PC-3 (cell line): ENCODE measurements around the gene OSBPL8. TPM values are rescaled to one million over a fixed set of nuclear protein-coding genes. Genes with fewer than 3 reads are reported as not detected.
"Not testable (repeated sequence)": the region's sequence is repeated elsewhere in the genome, so short reads cannot be mapped to it uniquely, and the experiment has no call there.

Experiments
- ATAC-seq: fragments of 200-7000 bp; cut with Tn5 transposase; 2 replicates; pipeline ENCODE4 v1.9.1; 2020; ENCODE audit warnings: mild to moderate bottlenecking, moderate library complexity
- BruUV-seq: library from RNA; stranded (reverse); fragments of 400-500 nt; replicated peaks from 2 replicates; lab custom pipeline; 2021; lab: Mats Ljungman, UMichigan
- CTCF ChIA-PET: fragments of 300-600 bp; sonication (Branson Sonifier 250); formaldehyde crosslinking; loops from one replicate; lab custom pipeline; 2022; ENCODE audit warnings: antibody characterized with exemption; lab: Charles Lee
- POLR2A ChIA-PET: fragments of 300-600 bp; sonication (Branson Sonifier 250); formaldehyde crosslinking; loops from one replicate; lab custom pipeline; 2022; ENCODE audit warnings: antibody characterized with exemption; ENCODE audit not compliant: unreplicated experiment; lab: Charles Lee
- DNase-seq: peaks from one replicate; pipeline ENCODE4 v3.0.0-alpha.2; 2015
- H2AFZ ChIP-seq: fragments of 300-600 bp; sonication (generic); 2 replicates; pipeline ENCODE4 v1.6.0; 2016; ENCODE audit warnings: antibody characterized with exemption, low read length
- H3F3A ChIP-seq: fragments of 300-600 bp; sonication (generic); one replicate; pipeline ENCODE4 v1.6.0; 2017; ENCODE audit warnings: antibody characterized with exemption, low read length, control low read depth, mild to moderate bottlenecking; ENCODE audit not compliant: unreplicated experiment
- H3K27ac ChIP-seq: fragments of 300-600 bp; sonication (generic); 2 replicates; pipeline ENCODE4 v1.5.1; 2016; ENCODE audit warnings: mild to moderate bottlenecking, low read length
- H3K27me3 ChIP-seq: fragments of 300-600 bp; sonication (generic); 2 replicates; pipeline ENCODE4 v1.6.1; 2016; ENCODE audit warnings: low read length, mixed read lengths
- H3K36me3 ChIP-seq: fragments of 300-600 bp; sonication (generic); 2 replicates; pipeline ENCODE4 v1.6.1; 2016; ENCODE audit warnings: low read depth, mixed run types, low read length, mixed read lengths
- H3K4me1 ChIP-seq: fragments of 300-600 bp; sonication (generic); 2 replicates; pipeline ENCODE4 v1.5.1; 2016; ENCODE audit warnings: low read length; ENCODE audit not compliant: insufficient read depth
- H3K4me2 ChIP-seq: fragments of 300-600 bp; sonication (generic); 2 replicates; pipeline ENCODE4 v1.6.0; 2016; ENCODE audit warnings: low read length
- H3K4me3 ChIP-seq: fragments of 300-600 bp; sonication (generic); 2 replicates; pipeline ENCODE4 v1.5.1; 2016; ENCODE audit warnings: mild to moderate bottlenecking, low read length, mixed read lengths
- H3K79me2 ChIP-seq: fragments of 300-600 bp; sonication (generic); 2 replicates; pipeline ENCODE4 v1.6.1; 2017; ENCODE audit warnings: low read length, mixed read lengths
- H3K9ac ChIP-seq: fragments of 300-600 bp; sonication (generic); 2 replicates; pipeline ENCODE4 v1.6.0; 2016; ENCODE audit warnings: mild to moderate bottlenecking, low read length
- H3K9me2 ChIP-seq: fragments of 300-600 bp; sonication (generic); replicated peaks from 2 replicates; pipeline ENCODE4 v1.6.1; 2016; ENCODE audit warnings: mixed run types, low read length, mixed read lengths
- H3K9me3 ChIP-seq: fragments of 300-600 bp; sonication (generic); 2 replicates; pipeline ENCODE4 v1.6.1; 2016; ENCODE audit warnings: low read length, mixed read lengths
- H4K20me1 ChIP-seq: fragments of 300-600 bp; sonication (generic); 2 replicates; pipeline ENCODE4 v1.6.1; 2016; ENCODE audit warnings: low read length, mixed read lengths
- EZH2 ChIP-seq: fragments of 300-600 bp; sonication (generic); IDR thresholded peaks from one replicate; pipeline ENCODE4 v1.6.1; 2017; ENCODE audit warnings: antibody characterized with exemption, mild to moderate bottlenecking, low read length; ENCODE audit not compliant: unreplicated experiment
- EZH2phosphoT487 ChIP-seq: fragments of 300-600 bp; sonication (generic); IDR thresholded peaks from 2 replicates; pipeline ENCODE4 v1.6.1; 2018; ENCODE audit warnings: mild to moderate bottlenecking, antibody characterized with exemption, low read length, borderline replicate concordance
- intact Hi-C: fragments of 100-400 bp; cut with micrococcal nuclease; formaldehyde crosslinking; loops from 2 replicates; pipeline ENCODE4 v1.9.0; 2023
- total RNA-seq: library from RNA; depleted of rRNA; stranded (reverse); fragments of >200 nt; gene quantifications from 2 replicates; pipeline ENCODE4 v1.2.3, GENCODE V29; 2014
- TF ChIP-seq, protein P1 (sequence below): fragments of 300-600 bp; sonication (generic); conservative IDR thresholded peaks from 2 replicates; pipeline ENCODE4 v1.5.1; 2017; ENCODE audit warnings: antibody characterized with exemption, low read depth, mild to moderate bottlenecking, low read length

Gene OSBPL8
- total RNA-seq, 1 experiment from 2014 or later: 28.5 TPM

- Histone ChIP-seq H4K20me1 (no peaks in the 10 kb centered on the region), H3K9me3 (no peaks in the 10 kb centered on the region), H3K9me2 (no peaks in the 10 kb centered on the region), H3K27ac (no peak overlapping the region), H3F3A (no peaks in the 10 kb centered on the region), H3K4me2 (no peak overlapping the region), H3K4me3 (no peak overlapping the region), H3K79me2 (peaks cover 11% of the 10 kb centered on the region), H2AFZ (no peak overlapping the region), H3K36me3 (no peaks in the 10 kb centered on the region), H3K27me3 (no peaks in the 10 kb centered on the region), H3K9ac (no peak overlapping the region), H3K4me1 (no peaks in the 10 kb centered on the region)
- ChIA-PET POLR2A (no interaction called here), CTCF (no interaction called here)
- ATAC-seq (no peak), DNase-seq (no peak)
- intact Hi-C loops: loop anchor here (5.0 kb wide), 1 partner anchor 69 kb away; no protein-coding TSS in a partner anchor
- TF ChIP-seq EZH2: no peak
- no peak for TF ChIP-seq EZH2phosphoT487
- TF ChIP-seq, protein P1, sequence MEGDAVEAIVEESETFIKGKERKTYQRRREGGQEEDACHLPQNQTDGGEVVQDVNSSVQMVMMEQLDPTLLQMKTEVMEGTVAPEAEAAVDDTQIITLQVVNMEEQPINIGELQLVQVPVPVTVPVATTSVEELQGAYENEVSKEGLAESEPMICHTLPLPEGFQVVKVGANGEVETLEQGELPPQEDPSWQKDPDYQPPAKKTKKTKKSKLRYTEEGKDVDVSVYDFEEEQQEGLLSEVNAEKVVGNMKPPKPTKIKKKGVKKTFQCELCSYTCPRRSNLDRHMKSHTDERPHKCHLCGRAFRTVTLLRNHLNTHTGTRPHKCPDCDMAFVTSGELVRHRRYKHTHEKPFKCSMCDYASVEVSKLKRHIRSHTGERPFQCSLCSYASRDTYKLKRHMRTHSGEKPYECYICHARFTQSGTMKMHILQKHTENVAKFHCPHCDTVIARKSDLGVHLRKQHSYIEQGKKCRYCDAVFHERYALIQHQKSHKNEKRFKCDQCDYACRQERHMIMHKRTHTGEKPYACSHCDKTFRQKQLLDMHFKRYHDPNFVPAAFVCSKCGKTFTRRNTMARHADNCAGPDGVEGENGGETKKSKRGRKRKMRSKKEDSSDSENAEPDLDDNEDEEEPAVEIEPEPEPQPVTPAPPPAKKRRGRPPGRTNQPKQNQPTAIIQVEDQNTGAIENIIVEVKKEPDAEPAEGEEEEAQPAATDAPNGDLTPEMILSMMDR: no peak
- no TSS peak for BruUV-seq
These were observed 40.9 kb downstream of the OSBPL8 start for GRCh38 chr12:76518699-76519098.

- Histone ChIP-seq H3K9me2 (no peaks in the 10 kb centered on the region), H3K4me3 (no peak overlapping the region), H3K27me3 (no peaks in the 10 kb centered on the region), H3K4me1 (no peaks in the 10 kb centered on the region), H3K36me3 (no peaks in the 10 kb centered on the region), H3F3A (no peaks in the 10 kb centered on the region), H3K9ac (no peak overlapping the region), H3K27ac (no peak overlapping the region), H3K4me2 (no peak overlapping the region), H3K9me3 (no peaks in the 10 kb centered on the region), H2AFZ (no peak overlapping the region), H4K20me1 (no peaks in the 10 kb centered on the region), H3K79me2 (peaks cover 4% of the 10 kb centered on the region; the same call in 1 of the 2 replicates)
- CTCF ChIA-PET: no interaction called here
- DNase-seq (no peak), ATAC-seq (no peak)
- intact Hi-C loops: loop anchor here (5.0 kb wide), 1 partner anchor 72 kb away; no protein-coding TSS in a partner anchor
- POLR2A ChIA-PET: no interaction called here
- BruUV-seq: no TSS peak
- no peak for TF ChIP-seq EZH2phosphoT487
- TF ChIP-seq, protein P1: peak; percentile 26; the same call in 1 of the 2 replicates
- TF ChIP-seq EZH2: no peak
These were observed 44.3 kb downstream of the OSBPL8 start for GRCh38 chr12:76515271-76515670.

GRCh38 chr12:76511116-76511716 is 48.4 kb downstream of the OSBPL8 start:
- BruUV-seq, H3K27me3 ChIP-seq, H3K36me3 ChIP-seq, H3K4me3 ChIP-seq, H3K27ac ChIP-seq, H3K4me1 ChIP-seq, H3F3A ChIP-seq, H4K20me1 ChIP-seq, H3K9ac ChIP-seq, ATAC-seq, H3K9me3 ChIP-seq, intact Hi-C loops, POLR2A ChIA-PET, CTCF ChIA-PET, H3K4me2 ChIP-seq, H3K9me2 ChIP-seq, H3K79me2 ChIP-seq, DNase-seq, H2AFZ ChIP-seq: not testable (repeated sequence)
